GM19324 (cell line): ENCODE data around the gene NCAM2.
"Not testable (repeated sequence)": the region's sequence is repeated elsewhere in the genome, so short reads cannot be mapped to it uniquely, and the experiment has no call there.

Experiments
- ATAC-seq: cut with Tn5 transposase; IDR thresholded peaks from one replicate; pipeline ENCODE4 v1.9.1; 2021; ENCODE audit warnings: mild to moderate bottlenecking, moderate library complexity; ENCODE audit not compliant: unreplicated experiment, low FRiP score

NCAM2 gene

GRCh38 chr21:21404261-21404660 is 406.1 kb downstream of the NCAM2 start:
- not testable (repeated sequence) for ATAC-seq

- ATAC-seq = no peak
Observed at GRCh38 chr21:21406921-21407320, 408.7 kb downstream of the NCAM2 start.

GRCh38 chr21:21412096-21412495 is 413.9 kb downstream of the NCAM2 start:
- no peak for ATAC-seq

GRCh38 chr21:21415741-21416140 is 417.5 kb downstream of the NCAM2 start:
- ATAC-seq = no peak

- ATAC-seq = no peak
Observed at GRCh38 chr21:21434944-21435343, 436.7 kb downstream of the NCAM2 start.

GRCh38 chr21:21436012-21436534 is 437.9 kb downstream of the NCAM2 start:
- ATAC-seq = no peak

- ATAC-seq = no peak
Observed at GRCh38 chr21:21439761-21440160, 441.6 kb downstream of the NCAM2 start.

GRCh38 chr21:21457077-21457476 is 458.9 kb downstream of the NCAM2 start:
- ATAC-seq = no peak

- ATAC-seq = no peak
Observed at GRCh38 chr21:21458124-21458631, 460.0 kb downstream of the NCAM2 start.

GRCh38 chr21:21460979-21461378 is 462.8 kb downstream of the NCAM2 start:
- ATAC-seq = no peak

GRCh38 chr21:21463456-21463855 is 465.2 kb downstream of the NCAM2 start:
- no peak for ATAC-seq

GRCh38 chr21:21464684-21465083 is 466.5 kb downstream of the NCAM2 start:
- ATAC-seq = no peak

- no peak for ATAC-seq
Observed at GRCh38 chr21:21466752-21467151, 468.5 kb downstream of the NCAM2 start.

GRCh38 chr21:21468003-21468402 is 469.8 kb downstream of the NCAM2 start:
- no peak for ATAC-seq

- ATAC-seq = no peak
Observed at GRCh38 chr21:21481239-21481638, 483.0 kb downstream of the NCAM2 start.

- no peak for ATAC-seq
Observed at GRCh38 chr21:21508859-21509258, 510.6 kb downstream of the NCAM2 start.

GRCh38 chr21:21530680-21531079 is 532.5 kb downstream of the NCAM2 start:
- no peak for ATAC-seq

- no peak for ATAC-seq
Observed at GRCh38 chr21:21547368-21547953, 549.3 kb downstream of the NCAM2 start.

GRCh38 chr21:21559285-21560045 is 561.3 kb downstream of the NCAM2 start:
- no peak for ATAC-seq
